ENCODE results near the gene SNX5. TPM values are rescaled to one million over a fixed set of nuclear protein-coding genes. Genes with fewer than 3 reads are reported as not detected.

Gene SNX5
- total RNA-seq, 2 experiments from 2014 or later, result 149 to 166 TPM

DNA sequence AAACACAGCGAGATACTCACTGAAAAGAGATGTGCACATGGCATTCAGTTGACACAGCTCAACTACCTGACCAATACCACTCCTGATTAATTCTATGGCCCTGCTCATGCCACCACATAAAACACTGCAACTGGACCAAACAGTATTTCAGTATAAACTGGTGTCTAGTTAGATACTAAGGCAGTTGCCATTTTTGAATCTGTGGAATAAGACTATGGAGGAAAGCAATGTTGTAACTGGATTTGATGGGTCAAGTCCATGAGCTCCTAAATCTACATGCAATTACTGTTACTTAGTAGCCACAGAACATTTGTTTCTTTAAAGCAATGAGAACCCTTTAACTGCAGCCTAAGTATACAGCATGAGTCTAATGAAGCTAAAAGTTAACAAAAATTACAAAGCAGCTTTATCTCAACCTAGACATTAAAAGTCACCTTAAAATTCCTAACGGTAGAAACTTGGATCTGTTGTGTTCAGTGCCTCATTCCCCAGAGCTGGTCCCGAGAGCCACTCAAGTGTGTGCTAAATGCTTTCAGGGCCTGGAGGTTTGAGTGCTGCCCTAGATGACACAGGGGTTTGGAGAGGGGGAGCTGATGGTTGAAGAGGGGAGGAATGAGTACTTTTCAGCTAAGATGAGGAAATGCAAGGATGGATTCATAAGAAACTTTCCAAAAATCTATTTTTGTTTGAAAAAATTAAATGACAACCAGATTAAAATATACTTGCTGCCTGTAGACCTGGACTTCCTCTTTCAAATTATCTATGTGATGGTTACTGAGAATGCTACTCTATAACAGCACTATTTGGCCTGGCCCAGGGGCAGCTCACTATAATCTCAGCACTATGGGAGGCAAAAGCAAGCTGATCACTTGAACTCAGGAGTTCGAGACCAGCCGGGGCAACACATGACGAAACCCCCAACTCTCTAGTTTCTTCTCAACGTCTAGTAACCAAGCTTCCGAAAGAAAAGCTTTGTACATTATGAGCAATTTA is 15.6 kb downstream of the SNX5 start:
- DNase-seq, result no peak
- Mint-ChIP-seq H3K27me3 (no peaks in the 10 kb centered on the region), H3K4me3 (no peak overlapping the region), H3K36me3 (ENCODE audit: low read depth) (peaks cover 79% of the 10 kb centered on the region), H3K9me3 (no peaks in the 10 kb centered on the region), H3K4me1 (peaks cover 48% of the 10 kb centered on the region), H3K27ac (peak overlapping the region; percentile 73)
- ChIA-PET POLR2A (no interaction called here), CTCF (interaction anchor here (0.9 to 2.1 kb wide), 4 partner anchors 9 to 16 kb away, joined by 3 to 8 read pairs (median 5); no protein-coding TSS in a partner anchor)

DNA sequence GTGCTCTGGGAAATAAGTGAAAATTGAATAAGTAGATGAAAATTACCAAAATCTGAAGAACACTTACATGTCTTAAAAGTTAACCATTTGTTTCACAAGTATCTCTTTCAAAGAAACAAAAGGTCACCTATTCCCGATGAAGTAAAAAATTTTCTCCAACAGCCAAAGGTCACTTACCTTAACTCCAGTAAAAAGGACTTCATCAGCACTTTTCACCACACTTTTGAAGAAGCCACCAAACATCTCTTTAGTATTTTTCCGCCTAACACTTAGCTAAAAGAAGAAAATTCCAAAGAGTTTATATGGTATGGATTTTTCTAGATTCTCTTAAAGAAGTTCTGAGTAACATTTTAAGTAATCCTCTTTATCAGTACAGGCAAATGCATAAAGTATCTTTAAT is 17.3 kb downstream of the SNX5 start:
- ChIA-PET CTCF (no interaction called here), POLR2A (no interaction called here)
- Mint-ChIP-seq H3K27me3 (no peaks in the 10 kb centered on the region), H3K4me1 (peaks cover 35% of the 10 kb centered on the region), H3K36me3 (ENCODE audit: low read depth) (peaks cover 85% of the 10 kb centered on the region), H3K27ac (no peak overlapping the region), H3K9me3 (no peaks in the 10 kb centered on the region), H3K4me3 (no peak overlapping the region)
- no peak for DNase-seq

DNA sequence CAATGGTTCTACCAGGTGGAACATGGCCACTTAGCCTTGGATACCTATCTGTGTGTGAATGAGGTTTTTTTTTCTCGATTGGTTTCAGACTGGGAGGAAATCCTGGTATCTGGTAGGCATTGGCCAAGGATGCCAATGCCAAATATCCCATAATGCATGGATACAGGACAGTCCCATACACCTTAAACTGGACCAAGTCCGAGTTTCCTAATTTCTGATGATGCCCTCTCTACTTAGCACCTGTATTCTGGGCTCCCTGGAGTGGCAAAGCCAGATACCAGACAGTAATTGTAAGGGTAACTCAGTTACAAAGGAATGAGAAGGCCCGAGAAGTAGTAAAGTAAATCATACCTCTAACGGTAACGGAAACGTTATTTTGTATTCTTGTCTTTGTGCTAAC is 17.9 kb downstream of the SNX5 start:
- ChIA-PET POLR2A (no interaction called here), CTCF (no interaction called here)
- Mint-ChIP-seq H3K4me3 (no peak overlapping the region), H3K4me1 (peaks cover 28% of the 10 kb centered on the region), H3K27me3 (no peaks in the 10 kb centered on the region), H3K27ac (no peak overlapping the region), H3K9me3 (no peaks in the 10 kb centered on the region), H3K36me3 (ENCODE audit: low read depth) (peaks cover 86% of the 10 kb centered on the region)
- DNase-seq, result no peak

DNA sequence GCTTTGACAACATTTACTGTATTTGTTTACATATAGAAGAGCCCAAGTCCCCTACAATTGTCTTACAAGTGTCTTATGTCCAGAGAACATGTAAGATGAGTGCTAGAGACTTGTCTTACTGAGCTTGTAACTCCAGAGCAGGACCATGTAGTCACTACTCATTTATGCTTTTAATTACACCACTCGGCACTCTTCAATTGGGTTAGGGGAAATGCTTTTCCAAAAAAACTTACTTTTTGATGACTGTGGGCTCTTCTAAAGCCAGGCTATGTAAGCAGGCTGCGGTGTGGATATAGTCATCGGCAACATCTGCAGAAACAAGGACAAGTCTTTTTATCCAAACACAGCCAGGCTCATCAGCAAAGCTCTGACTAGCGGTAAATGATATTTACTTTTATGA is 18.7 kb downstream of the SNX5 start:
- Mint-ChIP-seq H3K27ac (no peak overlapping the region), H3K27me3 (no peaks in the 10 kb centered on the region), H3K9me3 (no peaks in the 10 kb centered on the region), H3K4me1 (peaks cover 20% of the 10 kb centered on the region), H3K36me3 (ENCODE audit: low read depth) (peaks cover 83% of the 10 kb centered on the region), H3K4me3 (no peak overlapping the region)
- DNase-seq, result no peak
- ChIA-PET POLR2A (no interaction called here), CTCF (interaction anchor here (0.5 to 1.3 kb wide), 2 partner anchors 10 to 451 kb away, joined by 4 read pairs; no protein-coding TSS in a partner anchor)

DNA sequence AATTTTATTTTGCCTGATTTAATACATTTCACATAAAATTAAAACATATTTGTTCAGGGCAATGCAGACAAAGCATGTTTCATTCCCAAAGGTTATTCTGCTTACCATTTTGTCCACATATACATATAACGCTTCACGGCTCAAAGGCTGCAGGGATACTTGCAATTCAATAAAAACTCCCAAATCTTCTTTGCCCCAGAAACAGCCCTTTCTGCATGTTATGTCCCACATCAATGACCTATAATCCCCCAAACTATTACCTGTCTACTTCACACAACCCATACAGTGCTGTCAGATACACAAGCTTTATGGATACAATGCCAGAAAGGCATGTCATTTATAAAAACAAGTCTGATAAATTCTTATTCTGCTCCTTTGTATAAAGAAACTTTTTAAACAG is 20.2 kb downstream of the SNX5 start:
- Mint-ChIP-seq H3K4me1 (peaks cover 12% of the 10 kb centered on the region), H3K36me3 (ENCODE audit: low read depth) (peaks cover 77% of the 10 kb centered on the region), H3K9me3 (no peaks in the 10 kb centered on the region), H3K4me3 (no peak overlapping the region), H3K27ac (peak overlapping the region; percentile 48), H3K27me3 (no peaks in the 10 kb centered on the region)
- ChIA-PET POLR2A (no interaction called here), CTCF (interaction anchor here (1.0 to 2.1 kb wide), 4 partner anchors 9 to 15 kb away, joined by 4 to 8 read pairs (median 4); no protein-coding TSS in a partner anchor)
- DNase-seq, result no peak

DNA sequence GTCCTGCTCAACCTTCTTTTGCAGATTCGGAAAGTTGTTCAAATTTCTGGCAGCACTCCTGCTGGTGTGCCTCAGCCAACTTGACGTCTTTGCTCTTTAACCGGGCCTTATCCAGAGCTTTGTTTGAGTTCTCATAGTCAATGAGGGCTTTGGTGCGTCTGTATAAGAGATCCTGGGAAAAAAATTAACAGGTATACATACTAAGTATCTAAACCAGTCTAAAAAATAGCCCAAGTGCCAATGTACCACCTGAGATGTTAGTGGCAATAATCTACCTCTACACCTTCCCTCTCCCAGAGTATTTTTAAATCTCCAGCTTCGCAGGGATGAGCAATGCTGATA is 21.1 kb downstream of the SNX5 start:
- POLR2A ChIA-PET, result no interaction called here
- no peak overlapping the region for H3K27ac Mint-ChIP-seq

DNA sequence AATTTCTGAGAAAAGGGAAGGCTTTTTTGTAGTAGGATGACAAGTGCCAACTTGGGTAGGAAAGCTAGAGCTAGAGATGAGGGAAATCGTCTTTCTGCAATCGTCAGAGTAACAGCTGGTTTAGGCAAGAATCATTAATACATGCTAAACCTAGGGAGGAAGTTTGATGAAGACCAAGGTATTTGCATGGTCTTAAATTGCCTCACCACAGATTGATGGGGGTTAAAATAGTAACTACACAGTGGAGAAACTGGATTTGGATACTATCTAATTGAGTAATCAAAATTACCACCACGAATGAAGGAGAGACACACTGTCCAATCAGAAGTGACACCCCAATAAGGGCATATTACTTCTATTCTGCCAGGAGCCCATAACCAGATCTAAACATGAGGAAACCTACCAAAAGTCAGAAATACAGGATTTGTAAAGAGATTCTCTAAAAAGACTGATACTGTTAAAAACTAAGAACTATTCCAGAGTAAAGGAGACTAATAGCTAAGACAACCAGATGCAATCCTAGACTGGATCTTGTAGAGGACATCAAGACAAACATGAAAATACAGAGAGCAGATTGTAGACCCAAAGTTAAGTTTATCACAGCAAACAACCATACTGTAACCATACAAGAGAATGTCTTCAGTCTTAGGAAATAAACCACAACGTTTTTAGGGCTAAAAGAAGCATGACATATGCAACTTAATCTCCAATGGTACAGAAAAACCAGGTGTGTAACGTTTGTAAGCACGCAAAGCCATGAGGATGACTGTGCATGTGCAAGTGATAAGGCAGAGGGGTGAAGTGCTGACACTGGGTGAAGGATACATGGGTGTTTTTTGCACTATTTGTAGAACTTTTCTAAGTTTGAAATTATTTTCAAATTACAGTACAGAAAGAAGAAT is 21.8 kb downstream of the SNX5 start:
- Mint-ChIP-seq H3K27ac (peak overlapping the region; percentile 11), H3K4me3 (no peak overlapping the region), H3K4me1 (peaks cover 4% of the 10 kb centered on the region), H3K36me3 (ENCODE audit: low read depth) (peaks cover 76% of the 10 kb centered on the region), H3K9me3 (no peaks in the 10 kb centered on the region), H3K27me3 (no peaks in the 10 kb centered on the region)
- CTCF ChIA-PET, result interaction anchor here (2.1 kb wide), 1 partner anchor 10 kb away, joined by 8 read pairs; no protein-coding TSS in a partner anchor
- no peak for DNase-seq
- POLR2A ChIA-PET, result no interaction called here

More for the DNA sequence above, 21.1 kb downstream of the SNX5 start:
- CTCF ChIA-PET, result interaction anchor here (2.1 kb wide), 1 partner anchor 10 kb away, joined by 8 read pairs; no protein-coding TSS in a partner anchor
- no peaks in the 10 kb centered on the region for H3K27me3 Mint-ChIP-seq
- no peaks in the 10 kb centered on the region for H3K9me3 Mint-ChIP-seq
- DNase-seq, result no peak
- H3K4me1 Mint-ChIP-seq, result peaks cover 5% of the 10 kb centered on the region
- H3K36me3 Mint-ChIP-seq (ENCODE audit: low read depth), result peaks cover 76% of the 10 kb centered on the region
- no peak overlapping the region for H3K4me3 Mint-ChIP-seq

DNA sequence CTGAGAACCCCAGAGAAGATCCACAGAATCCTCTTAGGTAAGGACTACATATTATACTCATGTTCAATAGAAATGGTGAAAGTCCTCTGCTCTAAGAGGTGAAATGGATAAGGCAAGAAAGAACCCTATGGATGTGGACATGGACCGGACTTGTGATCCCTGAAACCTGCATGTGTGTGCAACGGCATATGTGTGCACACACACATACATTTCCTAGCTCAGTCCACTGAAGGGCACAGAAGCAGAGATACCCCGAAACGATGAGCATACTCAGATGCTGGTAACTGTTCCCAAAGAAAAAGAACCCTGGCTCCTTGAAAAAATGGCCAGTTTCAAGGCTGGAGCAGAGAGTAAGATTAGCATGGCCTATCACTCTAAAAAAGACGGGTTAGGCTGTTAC is 22.6 kb downstream of the SNX5 start:
- DNase-seq, result no peak
- no peak overlapping the region for H3K4me3 Mint-ChIP-seq
- no peaks in the 10 kb centered on the region for H3K9me3 Mint-ChIP-seq
- CTCF ChIA-PET, result interaction anchor here (0.9 kb wide), 1 partner anchor 10 kb away, joined by 6 read pairs; no protein-coding TSS in a partner anchor
- H3K36me3 Mint-ChIP-seq (ENCODE audit: low read depth), result peaks cover 77% of the 10 kb centered on the region
- H3K27me3 Mint-ChIP-seq, result no peaks in the 10 kb centered on the region
- H3K27ac Mint-ChIP-seq, result no peak overlapping the region
- POLR2A ChIA-PET, result no interaction called here
- peaks cover 4% of the 10 kb centered on the region for H3K4me1 Mint-ChIP-seq

DNA sequence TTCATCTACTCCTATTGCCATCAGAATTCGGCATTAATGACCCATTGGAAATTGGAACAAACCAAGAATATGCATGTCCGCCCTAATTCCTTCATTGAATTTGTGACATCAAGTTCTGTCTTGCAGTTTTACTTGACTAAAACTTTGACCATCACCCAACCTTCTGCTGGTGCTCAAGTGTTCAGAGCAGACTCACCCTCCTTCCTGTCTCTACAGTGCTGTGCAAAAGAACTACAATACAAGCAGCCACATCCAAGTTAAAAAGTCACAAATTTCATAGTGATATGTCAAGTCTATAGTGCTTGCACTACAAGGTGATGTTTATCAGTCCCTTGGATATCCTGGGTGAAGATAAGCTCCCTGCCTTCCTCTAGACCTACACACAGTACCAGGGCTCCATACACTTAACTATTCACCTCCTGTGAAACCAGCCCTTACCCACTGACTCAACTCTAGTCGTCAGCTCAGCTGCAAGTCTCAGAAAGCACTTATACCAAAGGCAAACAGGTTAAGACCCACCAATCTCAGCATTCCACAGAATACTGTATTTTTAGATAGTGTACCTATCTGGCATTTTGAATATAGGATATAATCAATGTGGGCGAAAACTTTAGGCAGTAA is 23.6 kb downstream of the SNX5 start:
- Mint-ChIP-seq H3K27ac (no peak overlapping the region), H3K4me1 (peaks cover 12% of the 10 kb centered on the region), H3K27me3 (no peaks in the 10 kb centered on the region), H3K4me3 (no peak overlapping the region), H3K9me3 (no peaks in the 10 kb centered on the region), H3K36me3 (ENCODE audit: low read depth) (peaks cover 72% of the 10 kb centered on the region)
- ChIA-PET POLR2A (no interaction called here), CTCF (interaction anchor here (0.9 to 1.3 kb wide), 2 partner anchors 11 to 15 kb away, joined by 4 to 6 read pairs; no protein-coding TSS in a partner anchor)
- DNase-seq, result no peak

DNA sequence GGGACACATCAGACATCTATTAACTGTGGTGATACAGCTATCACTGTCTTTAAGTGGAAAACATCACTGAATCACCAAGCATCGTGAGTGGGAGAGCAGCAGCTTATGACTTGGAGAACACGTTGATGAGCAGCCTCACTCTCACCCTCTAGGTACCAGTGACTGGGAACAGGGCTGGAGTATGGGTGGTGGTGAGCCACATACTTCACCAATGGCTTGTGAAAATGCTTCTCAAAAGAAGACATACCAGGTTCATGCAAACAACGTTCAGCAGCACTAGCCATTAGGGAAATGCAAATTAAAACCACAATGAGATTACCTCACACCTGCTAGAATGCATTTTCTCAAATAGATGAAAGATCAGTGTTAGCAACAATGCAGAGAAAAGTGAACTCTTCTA is 25.3 kb downstream of the SNX5 start:
- Mint-ChIP-seq H3K27me3 (no peaks in the 10 kb centered on the region), H3K27ac (no peak overlapping the region), H3K4me3 (no peak overlapping the region), H3K4me1 (peaks cover 25% of the 10 kb centered on the region), H3K9me3 (no peaks in the 10 kb centered on the region), H3K36me3 (ENCODE audit: low read depth) (peaks cover 59% of the 10 kb centered on the region)
- ChIA-PET CTCF (interaction anchor here (1.3 kb wide), 1 partner anchor 16 kb away, joined by 4 read pairs; no protein-coding TSS in a partner anchor), POLR2A (no interaction called here)
- no peak for DNase-seq

DNA sequence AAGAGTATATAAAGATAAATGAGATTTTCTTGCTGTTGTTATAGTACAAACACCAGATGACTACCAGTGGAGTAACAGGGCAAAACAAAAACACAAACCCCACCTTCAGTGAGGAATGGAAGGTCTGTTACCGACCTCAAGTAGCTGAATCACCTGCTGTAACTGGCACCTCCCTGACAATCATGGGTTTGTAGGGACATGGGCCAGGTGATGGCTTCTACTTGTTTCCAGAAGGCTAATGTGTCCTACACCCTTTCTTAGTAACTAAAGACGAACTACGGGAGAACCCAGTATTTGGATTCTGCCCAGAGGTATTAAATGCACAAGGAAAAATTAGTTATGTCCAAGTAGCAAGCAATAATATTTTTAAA is 26.8 kb downstream of the SNX5 start:
- no peak for DNase-seq
- H3K36me3 Mint-ChIP-seq (ENCODE audit: low read depth), result peaks cover 46% of the 10 kb centered on the region
- H3K27ac Mint-ChIP-seq, result no peak overlapping the region
- no peaks in the 10 kb centered on the region for H3K27me3 Mint-ChIP-seq
- H3K9me3 Mint-ChIP-seq, result no peaks in the 10 kb centered on the region
- ChIA-PET POLR2A (no interaction called here), CTCF (no interaction called here)
- H3K4me3 Mint-ChIP-seq, result no peak overlapping the region
- H3K4me1 Mint-ChIP-seq, result peaks cover 25% of the 10 kb centered on the region

DNA sequence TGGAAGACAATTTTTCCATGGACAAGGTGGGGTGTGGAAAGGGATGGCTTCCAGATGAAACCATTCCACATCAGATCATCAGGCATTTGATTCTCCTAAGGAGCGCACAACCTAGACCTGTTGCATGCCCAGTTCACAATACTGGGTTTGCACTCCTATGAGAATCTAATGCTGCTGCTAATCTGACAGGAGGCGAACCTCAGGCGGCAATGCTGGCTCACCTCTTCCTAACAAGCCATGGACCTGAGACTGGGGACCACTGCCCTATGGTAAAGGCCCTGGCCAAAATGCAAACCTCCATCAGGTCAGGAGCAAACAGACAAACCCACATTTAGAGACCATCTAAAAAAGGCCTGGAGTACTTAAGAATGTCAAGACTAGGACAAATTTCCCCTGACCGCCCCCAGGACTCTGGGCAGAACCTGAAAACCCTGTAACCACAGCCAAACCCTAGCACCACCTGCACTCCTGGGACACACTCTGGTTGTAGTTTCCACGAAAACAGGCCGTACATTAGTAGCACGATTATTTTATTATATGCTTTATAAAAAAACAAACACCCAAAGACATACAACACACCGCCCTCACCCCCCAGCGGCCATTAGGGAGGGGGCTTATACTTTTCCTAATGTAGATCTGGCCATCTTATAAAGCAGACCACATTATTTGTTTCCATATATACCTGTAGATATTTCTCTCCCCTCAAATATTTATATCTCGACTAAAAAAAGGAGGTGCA is 27.3 kb downstream of the SNX5 start:
- ChIA-PET CTCF (interaction anchor here (1.3 kb wide), 1 partner anchor 259 kb away, joined by 3 read pairs; no protein-coding TSS in a partner anchor), POLR2A (no interaction called here)
- H3K27me3 Mint-ChIP-seq, result no peaks in the 10 kb centered on the region
- no peak overlapping the region for H3K4me3 Mint-ChIP-seq
- no peaks in the 10 kb centered on the region for H3K9me3 Mint-ChIP-seq
- DNase-seq, result no peak
- H3K4me1 Mint-ChIP-seq, result peaks cover 25% of the 10 kb centered on the region
- peaks cover 40% of the 10 kb centered on the region for H3K36me3 Mint-ChIP-seq (ENCODE audit: low read depth)
- no peak overlapping the region for H3K27ac Mint-ChIP-seq
